K562 (cell line): ENCODE results near the gene GPD2. TPM values are rescaled to one million over a fixed set of nuclear protein-coding genes. Genes with fewer than 3 reads are reported as not detected.

Experiments used
- ATAC-seq: fragments of 200-7000 bp; cut with Tn5 transposase; 3 replicates; pipeline ENCODE4 v1.9.1; 2020; ENCODE audit warnings: moderate library complexity
- BruUV-seq: library from RNA; stranded (reverse); fragments of 400-500 nt; replicated peaks from 2 replicates; lab custom pipeline; 2021; lab: Mats Ljungman, UMichigan
- CTCF ChIA-PET: fragments of 300-600 bp; formaldehyde crosslinking; extraction: SDS; loops from one replicate; lab custom pipeline; 2021; ENCODE audit warnings: low intra/inter-chr PET ratio; lab: Yijun Ruan, JAX
- POLR2A ChIA-PET: fragments of 300-600, 350-650 bp; sonication (Branson Sonifier 250); formaldehyde crosslinking; extraction: SDS; loops from one replicate; lab custom pipeline; 2021; ENCODE audit warnings: antibody characterized with exemption, inconsistent platforms; lab: Yijun Ruan, JAX
- DNase-seq, 4 experiments: peaks; one replicate each; pipeline versions ENCODE4 v3.0.0 to v3.0.0-alpha.2; 2011 to 2018; ENCODE audit warnings: low spot score in 3 of 4, mixed read lengths in 3 of 4; ENCODE audit errors: extremely low read depth in 1 of 4
- FAIRE-seq: peaks from 2 replicates; lab custom pipeline; 2011; peaks lifted over from hg19 to GRCh38; lab: Jason Lieb, UNC
- H2AFZ ChIP-seq: 2 replicates; pipeline ENCODE4 v1.6.0; 2011; ENCODE audit warnings: low read depth, low read length, control low read depth, inconsistent platforms
- H3K27ac ChIP-seq: fragments of 200-600 bp; 3 replicates; pipeline ENCODE4 v1.8.0; 2011; ENCODE audit warnings: low read depth, mild to moderate bottlenecking, control low read depth, inconsistent platforms, low read length, moderate library complexity, mixed read lengths; ENCODE audit errors: extremely low read depth
- H3K27me3 ChIP-seq, 2 experiments: fragments of 300-600 bp in 1 of 2; 2 replicates in 1 of 2; 3 replicates in 1 of 2; pipeline versions ENCODE4 v1.6.0 to v1.8.0; 2011; ENCODE audit warnings: inconsistent platforms in 2 of 2, low read length in 2 of 2, mild to moderate bottlenecking in 1 of 2, mixed read lengths in 1 of 2, moderate library complexity in 1 of 2; ENCODE audit not compliant: control insufficient read depth in 2 of 2, insufficient read depth in 2 of 2
- H3K36me3 ChIP-seq: fragments of 300-600 bp; 3 replicates; pipeline ENCODE4 v1.8.0; 2011; ENCODE audit warnings: mild to moderate bottlenecking, low read length, inconsistent platforms; ENCODE audit not compliant: control insufficient read depth, insufficient read depth
- H3K4me1 ChIP-seq, 2 experiments: fragments of 200-600 bp in 1 of 2; replicated peaks in 1 of 2; 2 replicates in 1 of 2; 3 replicates in 1 of 2; pipeline versions ENCODE4 v1.5.1 to v1.8.0; 2011; ENCODE audit warnings: inconsistent platforms in 2 of 2, low read length in 2 of 2, mild to moderate bottlenecking in 1 of 2, mixed read lengths in 1 of 2, moderate library complexity in 1 of 2; ENCODE audit not compliant: control insufficient read depth in 2 of 2, insufficient read depth in 2 of 2
- H3K4me2 ChIP-seq: 2 replicates; pipeline ENCODE4 v1.6.1; 2011; ENCODE audit warnings: low read length, control low read depth, inconsistent platforms, mixed read lengths; ENCODE audit not compliant: insufficient read depth
- H3K4me3 ChIP-seq: fragments of 200-600 bp; sonication (generic), shearing (Covaris generic); 2 replicates; pipeline ENCODE4 v1.5.1; 2016; ENCODE audit warnings: control low read depth, inconsistent platforms
- H3K79me2 ChIP-seq: fragments of 200-600 bp; 3 replicates; pipeline ENCODE4 v1.8.0; 2011; ENCODE audit warnings: low read length, inconsistent platforms; ENCODE audit not compliant: control insufficient read depth, insufficient read depth
- H3K9ac ChIP-seq, 2 experiments: 2 replicates each; pipeline versions ENCODE4 v1.6.0 to v1.6.1; 2011; ENCODE audit warnings: low read depth in 2 of 2, low read length in 2 of 2, control low read depth in 1 of 2, inconsistent platforms in 1 of 2, mild to moderate bottlenecking in 1 of 2, mixed read lengths in 1 of 2; ENCODE audit not compliant: insufficient read depth in 1 of 2
- H3K9me1 ChIP-seq: one replicate; pipeline ENCODE4 v1.6.0; 2011; ENCODE audit warnings: inconsistent platforms, mild to moderate bottlenecking, low read length, moderate library complexity; ENCODE audit not compliant: control insufficient read depth, insufficient read depth
- H3K9me3 ChIP-seq: replicated peaks from 2 replicates; pipeline ENCODE4 v1.5.1; 2011; ENCODE audit warnings: low read depth, low read length, inconsistent platforms; ENCODE audit not compliant: control insufficient read depth, insufficient read depth
- H4K20me1 ChIP-seq: replicated peaks from 2 replicates; pipeline ENCODE4 v1.6.1; 2011; ENCODE audit warnings: low read length, inconsistent platforms, mixed read lengths; ENCODE audit not compliant: control insufficient read depth, insufficient read depth
- NFIC ChIP-seq: fragments of 450-650 bp; IDR thresholded peaks from 2 replicates; pipeline ENCODE4 v1.6.1; 2017; ENCODE audit warnings: mild to moderate bottlenecking, inconsistent platforms
- WHSC1 ChIP-seq: IDR thresholded peaks from one replicate; pipeline ENCODE4 v1.6.1; 2012; ENCODE audit warnings: low read length, control low read depth, inconsistent platforms
- ZNF316 ChIP-seq: fragments of 450-650 bp; IDR thresholded peaks from 2 replicates; pipeline ENCODE4 v1.6.1; 2016
- ZNF696 ChIP-seq: fragments of 250-450 bp; sonication (Bioruptor Pico); conservative IDR thresholded peaks from 2 replicates; pipeline ENCODE4 v1.4.0; 2020; ENCODE audit warnings: mild to moderate bottlenecking, moderate library complexity
- WGBS: fragments of 100-300 bp; shearing (Covaris generic); methylation state at CpG from one replicate; pipeline ENCODE4 v1.1.6; 2016; ENCODE audit warnings: low coverage, mixed read lengths; ENCODE audit not compliant: insufficient coverage; ENCODE audit errors: missing lambda C conversion rate; 5-methylcytosine and 5-hydroxymethylcytosine counted together
- in situ Hi-C: fragments of 300-500 bp; cut with MboI; formaldehyde crosslinking; loops from 4 replicates; pipeline ENCODE4 v1.15.0; 2018; ENCODE audit warnings: inconsistent platforms, mixed read lengths
- intact Hi-C: fragments of 100-400 bp; cut with micrococcal nuclease; formaldehyde crosslinking; loops from 2 replicates; pipeline ENCODE4 v1.14.2; 2022
- polyA plus RNA-seq, 8 experiments: library from polyadenylated mRNA; depleted of rRNA in 4 of 8; stranded (reverse) in 5 of 8; unstranded in 3 of 8; fragments of >200 nt; fragmentation: Nextera tagmentation in 2 of 8; fragmentation: Illumina TruSeq in 1 of 8; extraction: Ambion mirVana in 2 of 8; extraction: Trizol in 1 of 8; gene quantifications; 2 replicates each; pipeline versions ENCODE4 v1.2.1 to v1.2.3, GENCODE V29; 2011 to 2014; ENCODE audit warnings: inconsistent platforms in 1 of 8, missing spikeins in 1 of 8
- total RNA-seq, 7 experiments: library from RNA; depleted of rRNA in 6 of 7; stranded (reverse); fragments of >200 nt in 6 of 7; fragmentation: Illumina TruSeq in 2 of 7; extraction: Trizol in 2 of 7; gene quantifications; 2 replicates each; pipeline versions ENCODE4 v1.2.1 to v1.2.3, GENCODE V29; 2011 to 2021; ENCODE audit warnings: low replicate concordance in 1 of 7

GPD2 gene
- total and polyA plus RNA-seq, 9 of the 15 experiments (the other 6 are each of a cell fraction or from before 2014, with no cell fraction given), result 5.2 to 39.2 (median 19.0) TPM

GRCh38 chr2:156625360-156626170 is 189.4 kb downstream of the GPD2 start:
- H4K20me1 ChIP-seq, result no peaks in the 10 kb centered on the region
- H3K27ac ChIP-seq, result no peak overlapping the region
- no TSS peak for BruUV-seq
- H2AFZ ChIP-seq, result no peak overlapping the region
- no peak overlapping the region for H3K9ac ChIP-seq
- no peak for TF ChIP-seq ZNF696 (CRISPR knock-in tag)
- TF ChIP-seq NFIC, result peak; percentile 49; the same call in 1 of the 2 replicates
- in situ Hi-C loops, result no loop called here
- intact Hi-C loops, result no loop called here
- no peaks in the 10 kb centered on the region for H3K4me1 ChIP-seq
- ATAC-seq (no peak), DNase-seq (no peak), FAIRE-seq (no peak)
- ChIA-PET POLR2A (no interaction called here), CTCF (no interaction called here)
- WGBS, result 9% methylated on average over 5 of the region's 5 CpGs
- H3K4me2 ChIP-seq, result no peak overlapping the region
- H3K9me1 ChIP-seq, result no peaks in the 10 kb centered on the region
- H3K27me3 ChIP-seq, result no peaks in the 10 kb centered on the region
- H3K9me3 ChIP-seq, result no peaks in the 10 kb centered on the region
- H3K36me3 ChIP-seq, result no peaks in the 10 kb centered on the region
- H3K79me2 ChIP-seq, result no peaks in the 10 kb centered on the region
- H3K4me3 ChIP-seq, result no peak overlapping the region

DNA sequence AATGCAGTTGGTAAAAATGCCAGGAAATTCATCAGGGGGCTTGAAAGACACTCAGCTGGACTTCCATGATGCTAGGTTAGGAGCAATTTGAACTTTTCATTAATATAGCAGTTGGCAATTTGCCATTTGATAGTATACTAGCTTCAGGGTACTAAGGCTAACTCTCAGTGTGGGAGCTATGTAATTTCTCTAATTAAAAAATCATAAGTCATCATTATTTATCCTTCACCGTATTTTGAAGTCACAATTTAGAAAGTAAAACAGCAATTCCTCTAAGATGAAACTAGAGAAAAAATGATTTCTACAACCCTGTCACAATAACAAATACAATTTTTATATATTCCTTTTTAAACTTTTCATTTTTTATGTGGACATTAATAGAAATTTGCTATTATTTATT is 190.8 kb downstream of the GPD2 start:
- POLR2A ChIA-PET, result no interaction called here

More for the DNA sequence above, 190.8 kb downstream of the GPD2 start:
- in situ Hi-C loops, result no loop called here
- CTCF ChIA-PET, result no interaction called here
- Histone ChIP-seq H3K9ac (no peak overlapping the region), H3K36me3 (no peaks in the 10 kb centered on the region), H4K20me1 (no peaks in the 10 kb centered on the region), H3K27ac (no peak overlapping the region), H2AFZ (no peak overlapping the region), H3K4me3 (no peak overlapping the region), H3K9me3 (no peaks in the 10 kb centered on the region), H3K4me1 (no peaks in the 10 kb centered on the region), H3K4me2 (no peak overlapping the region)
- 0% methylated on average over 1 of the region's 1 CpG for WGBS
- BruUV-seq, result no TSS peak
- FAIRE-seq (no peak), DNase-seq (no peak)
- peak; percentile 56 for TF ChIP-seq ZNF316
- TF ChIP-seq WHSC1, result no peak
- TF ChIP-seq, all 486 proteins: peak for 1
- Histone ChIP-seq H3K79me2 (no peaks in the 10 kb centered on the region), H3K9me1 (no peaks in the 10 kb centered on the region), H3K27me3 (no peaks in the 10 kb centered on the region)
- no peak for ATAC-seq
- intact Hi-C loops, result no loop called here
